K562 (cell line): ENCODE measurements around the gene RAD51D. TPM values are rescaled to one million over a fixed set of nuclear protein-coding genes. Genes with fewer than 3 reads are reported as not detected.

ENCODE experiments used
- BRD9 ChIP-seq: fragments of 450-650 bp; IDR thresholded peaks from 2 replicates; pipeline ENCODE4 v1.6.1; 2018; ENCODE audit warnings: low read depth; ENCODE audit not compliant: partially characterized antibody
- CHD4 ChIP-seq: fragments of 200-600 bp; sonication (generic); IDR thresholded peaks from 3 replicates; pipeline ENCODE4 v1.6.1; 2012; ENCODE audit warnings: low read depth, mild to moderate bottlenecking, mixed read lengths, low read length, inconsistent platforms; ENCODE audit not compliant: insufficient read depth, insufficient replicate concordance, poor library complexity, severe bottlenecking
- CTBP1 ChIP-seq: fragments of 450-650 bp; IDR thresholded peaks from 2 replicates; pipeline ENCODE4 v1.6.1; 2016; ENCODE audit warnings: borderline replicate concordance
- DPF2 ChIP-seq: fragments of 450-650 bp; IDR thresholded peaks from 2 replicates; pipeline ENCODE4 v1.6.1; 2016
- ELF1 ChIP-seq: fragments of 200-800 bp; sonication (Bioruptor generic); IDR thresholded peaks from 2 replicates; pipeline ENCODE4 v1.6.1; 2016; ENCODE audit warnings: missing genetic modification characterization, missing compliant biosample characterization
- FOXJ3 ChIP-seq: sonication (generic); formaldehyde crosslinking; IDR thresholded peaks from 2 replicates; pipeline ENCODE4 v1.4.0; 2020; ENCODE audit warnings: mild to moderate bottlenecking, missing genetic modification reagents
- FOXK1 ChIP-seq: sonication (generic); formaldehyde crosslinking; IDR thresholded peaks from 2 replicates; pipeline ENCODE4 v1.8.0; 2022; ENCODE audit warnings: missing genetic modification reagents, mild to moderate bottlenecking, borderline replicate concordance
- FOXM1 ChIP-seq, 2 experiments: fragments of 450-650 bp in 1 of 2; sonication (generic) in 1 of 2; formaldehyde crosslinking in 1 of 2; IDR thresholded peaks; 2 replicates each; pipeline versions ENCODE4 v1.6.1 to v1.9.0; 2017 to 2022; ENCODE audit warnings: low read depth in 2 of 2, mild to moderate bottlenecking in 2 of 2, missing genetic modification reagents in 1 of 2, moderate library complexity in 1 of 2
- FOXP4 ChIP-seq: sonication (generic); formaldehyde crosslinking; IDR thresholded peaks from 2 replicates; pipeline ENCODE4 v1.8.0; 2022; ENCODE audit warnings: mild to moderate bottlenecking, missing genetic modification reagents, borderline replicate concordance
- HMG20B ChIP-seq: fragments of 250-450 bp; sonication (Bioruptor Pico); IDR thresholded peaks from 2 replicates; pipeline ENCODE4 v1.5.0; 2021; ENCODE audit warnings: mild to moderate bottlenecking
- MCM7 ChIP-seq, 2 experiments: fragments of 450-650 bp; IDR thresholded peaks; 2 replicates each; pipeline ENCODE4 v1.6.1; 2016 to 2018
- POLR2AphosphoS2 ChIP-seq: IDR thresholded peaks from 2 replicates; pipeline ENCODE4 v1.6.1; 2012; ENCODE audit warnings: low read length, improper control_type of control experiment
- RB1 ChIP-seq: fragments of 450-650 bp; IDR thresholded peaks from 2 replicates; pipeline ENCODE4 v1.6.1; 2017; ENCODE audit warnings: low read depth, mild to moderate bottlenecking
- SP1 ChIP-seq: sonication (generic); formaldehyde crosslinking; IDR thresholded peaks from 2 replicates; pipeline ENCODE4 v1.8.1; 2022; ENCODE audit warnings: mild to moderate bottlenecking, missing genetic modification reagents
- ZBTB12 ChIP-seq: fragments of 250-450 bp; sonication (Bioruptor Pico); IDR thresholded peaks from 2 replicates; pipeline ENCODE4 v1.4.0; 2020
- ZBTB9 ChIP-seq: fragments of 450-650 bp; formaldehyde crosslinking; IDR thresholded peaks from 2 replicates; pipeline ENCODE4 v1.4.0; 2020; ENCODE audit warnings: mild to moderate bottlenecking, moderate library complexity
- ZFX ChIP-seq: sonication (generic); formaldehyde crosslinking; IDR thresholded peaks from 2 replicates; pipeline ENCODE4 v1.8.0; 2022; ENCODE audit warnings: mild to moderate bottlenecking, missing genetic modification reagents, moderate library complexity
- ZKSCAN3 ChIP-seq: fragments of 250-450 bp; sonication (Bioruptor Pico); IDR thresholded peaks from 2 replicates; pipeline ENCODE4 v1.4.0; 2020
- ZNF253 ChIP-seq: fragments of 250-450 bp; sonication (Bioruptor Pico); conservative IDR thresholded peaks from 2 replicates; pipeline ENCODE4 v1.6.1; 2021; ENCODE audit warnings: mild to moderate bottlenecking
- ZNF639 ChIP-seq, 2 experiments: fragments of 200-800 bp in 1 of 2; sonication (Bioruptor generic) in 1 of 2; sonication (generic) in 1 of 2; formaldehyde crosslinking in 1 of 2; IDR thresholded peaks in 1 of 2; conservative IDR thresholded peaks in 1 of 2; 2 replicates each; pipeline versions ENCODE4 v1.5.0 to v1.6.1; 2016 to 2020; ENCODE audit warnings: missing compliant biosample characterization in 1 of 2, missing genetic modification characterization in 1 of 2, missing genetic modification reagents in 1 of 2
- ZNF668 ChIP-seq: fragments of 250-450 bp; sonication (Bioruptor Pico); IDR thresholded peaks from 2 replicates; pipeline ENCODE4 v1.8.0; 2022; ENCODE audit warnings: mild to moderate bottlenecking, inconsistent platforms
- polyA plus RNA-seq, 8 experiments: library from polyadenylated mRNA; depleted of rRNA in 4 of 8; stranded (reverse) in 5 of 8; unstranded in 3 of 8; fragments of >200 nt; fragmentation: Nextera tagmentation in 2 of 8; fragmentation: Illumina TruSeq in 1 of 8; extraction: Ambion mirVana in 2 of 8; extraction: Trizol in 1 of 8; gene quantifications; 2 replicates each; pipeline versions ENCODE4 v1.2.1 to v1.2.3, GENCODE V29; 2011 to 2014; ENCODE audit warnings: inconsistent platforms in 1 of 8, missing spikeins in 1 of 8
- total RNA-seq, 7 experiments: library from RNA; depleted of rRNA in 6 of 7; stranded (reverse); fragments of >200 nt in 6 of 7; fragmentation: Illumina TruSeq in 2 of 7; extraction: Trizol in 2 of 7; gene quantifications; 2 replicates each; pipeline versions ENCODE4 v1.2.1 to v1.2.3, GENCODE V29; 2011 to 2021; ENCODE audit warnings: low replicate concordance in 1 of 7

RAD51D gene
- total and polyA plus RNA-seq, 9 of the 15 experiments (the other 6 are each of a cell fraction or from before 2014, with no cell fraction given) = 2.2 to 16.9 (median 8.7) TPM

- no peak for TF ChIP-seq BRD9
- TF ChIP-seq ZNF668 (CRISPR knock-in tag) = no peak
- TF ChIP-seq ZKSCAN3 (CRISPR knock-in tag) = no peak
- no peak for TF ChIP-seq FOXJ3 (CRISPR knock-in tag)
- no peak for TF ChIP-seq HMG20B (CRISPR knock-in tag)
- TF ChIP-seq MCM7 (IDR thresholded peaks at IDR 0.05) = no peak
- TF ChIP-seq CHD4 = no peak
- no peak for TF ChIP-seq FOXP4 (CRISPR knock-in tag)
- TF ChIP-seq CTBP1 = 0 out of 2 replicates have a peak, but pooled peaks have one; percentile 62
- TF ChIP-seq ZNF639 (CRISPR knock-in tag; conservative IDR thresholded peaks at IDR 0.05 in 1 of 2, IDR thresholded peaks at IDR 0.05 in 1 of 2) = no peak
- peak; percentile 75; the same call in 1 of the 2 replicates for TF ChIP-seq ZBTB9 (CRISPR knock-in tag)
- TF ChIP-seq ELF1 (tag) = no peak
- TF ChIP-seq FOXK1 = no peak
- no peak for TF ChIP-seq ZNF253
- no peak for TF ChIP-seq FOXM1 (IDR thresholded peaks at IDR 0.05; ENCODE audit: low read depth)
- TF ChIP-seq FOXM1 (CRISPR knock-in tag; IDR thresholded peaks at IDR 0.05; ENCODE audit: low read depth) = 0 out of 2 replicates have a peak, but pooled peaks have one; percentile 53
- TF ChIP-seq DPF2 = no peak
- TF ChIP-seq POLR2AphosphoS2 = no peak
- peak; percentile 36 for TF ChIP-seq ZFX (CRISPR knock-in tag)
- TF ChIP-seq RB1 = peak; percentile 91
- no peak for TF ChIP-seq SP1 (CRISPR knock-in tag)
- TF ChIP-seq ZBTB12 = no peak
Measured at GRCh38 chr17:35141681-35142466, 22.2 kb upstream of the RAD51D start, which contains the start of gene NLE1 (continued).
